Esophagus squamous epithelium (tissue), 5 donors: ENCODE data around the gene SKP1. TPM values are rescaled to one million over a fixed set of nuclear protein-coding genes. Genes with fewer than 3 reads are reported as not detected.
"Not testable (repeated sequence)": the region's sequence is repeated elsewhere in the genome, so short reads cannot be mapped to it uniquely, and the experiment has no call there.

Experiments used
- DNase-seq: peaks from one replicate; lab custom pipeline; 2025; lab: John Stamatoyannopoulos, UW
- H3K27ac ChIP-seq, 4 donors: fragments of 200-600 bp; sonication (generic); one replicate each; pipeline ENCODE4 v1.5.1; 2016 to 2019; ENCODE audit warnings: mild to moderate bottlenecking in 1 of 4
- H3K27me3 ChIP-seq, 4 donors: fragments of 200-600 bp; sonication (generic); 1 replicate in 3 of 4; 2 replicates in 1 of 4; pipeline versions ENCODE4 v1.5.1 to v1.6.0; 2017 to 2021; ENCODE audit warnings: antibody characterized with exemption in 1 of 4
- H3K36me3 ChIP-seq, 3 donors: fragments of 200-600 bp; sonication (generic); one replicate each; pipeline ENCODE4 v1.5.1; 2016 to 2019
- H3K4me1 ChIP-seq, 3 donors: fragments of 200-600 bp; sonication (generic); one replicate each; pipeline ENCODE4 v1.5.1; 2017 to 2019
- H3K4me3 ChIP-seq, 4 donors: fragments of 200-600 bp; sonication (generic); 1 replicate in 3 of 4; 2 replicates in 1 of 4; pipeline ENCODE4 v1.5.1; 2016 to 2019; ENCODE audit warnings: mild to moderate bottlenecking in 2 of 4, moderate library complexity in 1 of 4
- H3K9me3 ChIP-seq, 3 donors: fragments of 200-600 bp; sonication (generic); one replicate each; pipeline ENCODE4 v1.5.1; 2016 to 2019
- CTCF ChIP-seq, 6 experiments: fragments of 450-650 bp in 4 of 6; fragments of 200-600 bp in 2 of 6; sonication (generic) in 2 of 6; IDR thresholded peaks; one replicate each; pipeline ENCODE4 v1.5.1; 2016 to 2019; ENCODE audit warnings: antibody characterized with exemption in 6 of 6, mild to moderate bottlenecking in 4 of 6, moderate library complexity in 4 of 6
- POLR2A ChIP-seq, 4 donors: fragments of 450-650 bp; IDR thresholded peaks; one replicate each; pipeline ENCODE4 v1.6.1; 2017; ENCODE audit warnings: antibody characterized with exemption in 4 of 4, mild to moderate bottlenecking in 4 of 4, moderate library complexity in 3 of 4
- WGBS, 2 donors: methylation state at CpG; one replicate each; pipeline ENCODE4 v1.1.5; 2018; 5-methylcytosine and 5-hydroxymethylcytosine counted together
- intact Hi-C: fragments of 100-400 bp; cut with DNase I; formaldehyde crosslinking; loops from one replicate; pipeline ENCODE4 v1.15.0; 2022
- total RNA-seq, 4 donors: library from RNA; depleted of rRNA; stranded (reverse); fragments of >200 nt; gene quantifications; one replicate each; pipeline ENCODE4 v1.1.0, GENCODE V29; 2016
- donor health status: DM: yes; HTN: yes; CAD: no.

SKP1 gene
- 100 to 1,000 TPM; 159 to 260 (median 208) TPM for total RNA-seq

- Histone ChIP-seq H3K4me3 (peak within 1 kb of the TSS; percentile 93 to 95 (median 93)), H3K27ac (peak within 1 kb of the TSS; percentile 97 to 100 (median 100)), H3K27me3 (no peaks in the 10 kb centered on the region), H3K9me3 (no peaks in the 10 kb centered on the region), H3K36me3 (peaks cover 0 to 20% (median 13%) of the 10 kb centered on the region in 3 donors), H3K4me1 (peaks cover 4 to 55% (median 21%) of the 10 kb centered on the region in 3 donors)
- peak; percentile 28 for DNase-seq
- intact Hi-C loops: no loop called here
- TF ChIP-seq POLR2A (IDR thresholded peaks at IDR 0.05) (peak in 3 of 4 donors; percentile 8 to 98 (median 96)), CTCF (IDR thresholded peaks at IDR 0.05) (peak in 1 of 6 experiments; percentile 21)
- WGBS, 2 donors: 0% methylated on average over 6 to 30 of the region's 92 CpGs
Observed at GRCh38 chr5:134176511-134177368, at the start of gene SKP1. Gene SKP1, minus strand, starts transcription at chr5:134176950. Its CDS starts 2,928 bp downstream, at chr5:134174022.

- intact Hi-C loops: no loop called here
- peaks cover 9 to 56% (median 37%) of the 10 kb centered on the region in 3 donors for H3K4me1 ChIP-seq
- H3K27me3 ChIP-seq: no peaks in the 10 kb centered on the region
- peak; percentile 83 for DNase-seq
- H3K36me3 ChIP-seq: peaks cover 0 to 3% (median under 1%) of the 10 kb centered on the region in 3 donors
- peak within 1 kb of the TSS; percentile 99 to 100 (median 99) for H3K27ac ChIP-seq
- H3K4me3 ChIP-seq: peak within 1 kb of the TSS; percentile 76 to 92 (median 84)
- WGBS, 2 donors: 0% methylated on average over 26 of the region's 73 CpGs; no CpG with 5 or more reads in 1 of the 2 donors
- peak in 3 of 4 donors; percentile 62 to 95 (median 88) for TF ChIP-seq POLR2A (IDR thresholded peaks at IDR 0.05)
- TF ChIP-seq CTCF (IDR thresholded peaks at IDR 0.05): peak in 1 of 6 experiments; percentile 19
- no peaks in the 10 kb centered on the region for H3K9me3 ChIP-seq
Observed at GRCh38 chr5:134225780-134226440, 49.2 kb upstream of the SKP1 start, which contains the start of gene PPP2CA. Gene PPP2CA, minus strand, starts transcription at chr5:134226073. Its CDS starts 212 bp downstream, at chr5:134225861.

GRCh38 chr5:134224888-134225779 is 48.4 kb upstream of the SKP1 start:
- Histone ChIP-seq H3K36me3 (peaks cover 0 to 11% (median 3%) of the 10 kb centered on the region in 3 donors), H3K4me3 (peak overlapping the region; percentile 76 to 92 (median 84)), H3K27me3 (no peaks in the 10 kb centered on the region), H3K4me1 (peaks cover 9 to 64% (median 42%) of the 10 kb centered on the region in 3 donors), H3K9me3 (no peaks in the 10 kb centered on the region), H3K27ac (peak overlapping the region; percentile 99 to 100 (median 99))
- no peak for DNase-seq
- WGBS, 2 donors: 1 to 2% methylated on average over 7 to 31 of the region's 49 CpGs
- intact Hi-C loops: no loop called here
- TF ChIP-seq CTCF (IDR thresholded peaks at IDR 0.05) (peak in 1 of 6 experiments; percentile 17), POLR2A (IDR thresholded peaks at IDR 0.05) (no peak)

GRCh38 chr5:134223406-134224248 is 46.9 kb upstream of the SKP1 start:
- Histone ChIP-seq H3K4me3 (peak overlapping the region; percentile 76 to 92 (median 84)), H3K27ac (peak overlapping the region; percentile 99 to 100 (median 99)), H3K4me1 (peaks cover 14 to 79% (median 55%) of the 10 kb centered on the region in 3 donors), H3K27me3 (no peaks in the 10 kb centered on the region), H3K9me3 (no peaks in the 10 kb centered on the region), H3K36me3 (peaks cover 0 to 11% (median 3%) of the 10 kb centered on the region in 3 donors)
- intact Hi-C loops: no loop called here
- TF ChIP-seq CTCF (IDR thresholded peaks at IDR 0.05) (no peak), POLR2A (IDR thresholded peaks at IDR 0.05) (no peak)
- no peak for DNase-seq
- WGBS, 2 donors: 21 to 25% methylated on average over 9 of the region's 9 CpGs

GRCh38 chr5:134221690-134222089 is 44.9 kb upstream of the SKP1 start:
- DNase-seq, intact Hi-C loops, H3K27ac ChIP-seq, H3K9me3 ChIP-seq, H3K27me3 ChIP-seq: not testable (repeated sequence)
- Histone ChIP-seq H3K36me3 (peaks cover 0 to 15% (median 3%) of the 10 kb centered on the region in 3 donors), H3K4me3 (peak overlapping the region in 1 of 4 donors; percentile 76), H3K4me1 (peaks cover 12 to 82% (median 46%) of the 10 kb centered on the region in 3 donors)
- 91 to 96% methylated on average over 4 to 5 of the region's 5 CpGs for WGBS, 2 donors
